Measurements from ENCODE around the gene ATRNL1.
A peak's percentile ranks its signal among the peaks of the same experiment; 100 is the strongest.
"Not testable (repeated sequence)": the region's sequence is repeated elsewhere in the genome, so short reads cannot be mapped to it uniquely, and the experiment has no call there.

ATRNL1 gene

GRCh38 chr10:115295213-115295805 lies 202.1 kb downstream of the ATRNL1 start:
- H3K4me3 ChIP-seq (ENCODE audit: low read depth, low read length), result no peak overlapping the region
- DNase-seq (ENCODE audit: low read depth, low spot score), result no peak
- ChIA-PET POLR2A (no interaction called here), CTCF (no interaction called here)
- no peak for TF ChIP-seq CTCF (IDR thresholded peaks at IDR 0.05; ENCODE audit: insufficient read depth, low read length, missing control alignments)

- TF ChIP-seq CTCF (IDR thresholded peaks at IDR 0.05; ENCODE audit: insufficient read depth, low read length, missing control alignments), result no peak
- ChIA-PET CTCF (no interaction called here), POLR2A (no interaction called here)
- no peak overlapping the region for H3K4me3 ChIP-seq (ENCODE audit: low read depth, low read length)
- DNase-seq (ENCODE audit: low read depth, low spot score), result no peak
These were observed 206.9 kb downstream of the ATRNL1 start for GRCh38 chr10:115300080-115300479.

DNA sequence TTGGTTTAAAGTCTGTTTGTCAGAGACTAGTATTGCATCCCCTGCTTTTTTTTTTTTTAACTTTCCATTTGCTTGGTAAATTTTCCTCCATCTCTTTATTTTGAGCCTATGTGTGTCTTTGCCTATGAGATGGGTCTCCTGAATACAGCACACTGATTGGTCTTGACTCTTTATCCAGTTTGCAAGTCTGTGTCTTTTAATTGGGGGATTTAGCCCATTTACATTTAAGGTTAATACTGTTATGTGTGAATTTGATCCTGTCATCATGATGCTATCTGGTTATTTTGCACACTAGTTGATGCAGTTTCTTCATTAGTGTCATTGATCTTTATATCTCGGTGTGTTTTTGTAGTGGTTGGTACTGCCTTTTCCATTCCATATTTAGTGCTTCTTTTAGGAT lies 226.5 kb downstream of the ATRNL1 start:
- H3K4me3 ChIP-seq (ENCODE audit: low read depth, low read length); POLR2A ChIA-PET; CTCF ChIA-PET; DNase-seq (ENCODE audit: low read depth, low spot score): not testable (repeated sequence)

GRCh38 chr10:115321360-115321759 lies 228.2 kb downstream of the ATRNL1 start:
- POLR2A ChIA-PET, result no interaction called here
- TF ChIP-seq CTCF (IDR thresholded peaks at IDR 0.05; ENCODE audit: insufficient read depth, low read length, missing control alignments), result no peak
- CTCF ChIA-PET, result no interaction called here
- no peak overlapping the region for H3K4me3 ChIP-seq (ENCODE audit: low read depth, low read length)
- DNase-seq (ENCODE audit: low read depth, low spot score), result no peak

DNA sequence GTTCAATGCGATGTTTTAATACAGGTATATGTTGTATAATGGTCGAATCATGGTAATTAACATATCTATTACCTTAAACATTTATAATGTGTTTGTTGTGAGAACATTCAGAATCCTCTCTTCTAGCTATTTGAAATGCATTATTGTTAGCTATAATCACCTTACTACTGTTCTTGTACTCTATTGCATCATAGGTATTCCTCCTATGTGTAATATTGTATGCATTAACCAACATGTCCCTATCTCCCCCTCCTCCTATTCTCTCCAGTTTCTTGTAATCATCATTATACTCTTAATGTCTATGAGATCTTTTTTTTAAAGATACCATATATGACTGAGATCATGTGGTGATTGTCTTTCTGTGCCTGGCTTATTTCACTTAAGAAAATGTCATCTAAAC lies 235.2 kb downstream of the ATRNL1 start:
- no peak overlapping the region for H3K4me3 ChIP-seq (ENCODE audit: low read depth, low read length)
- POLR2A ChIA-PET, result no interaction called here
- DNase-seq (ENCODE audit: low read depth, low spot score), result no peak
- no peak for TF ChIP-seq CTCF (IDR thresholded peaks at IDR 0.05; ENCODE audit: insufficient read depth, low read length, missing control alignments)
- CTCF ChIA-PET, result no interaction called here

GRCh38 chr10:115335366-115335765 lies 242.2 kb downstream of the ATRNL1 start:
- POLR2A ChIA-PET, result no interaction called here
- TF ChIP-seq CTCF (IDR thresholded peaks at IDR 0.05; ENCODE audit: insufficient read depth, low read length, missing control alignments), result no peak
- H3K4me3 ChIP-seq (ENCODE audit: low read depth, low read length), result no peak overlapping the region
- CTCF ChIA-PET, result interaction anchor here (1.1 kb wide), 1 partner anchor 19 kb away, joined by 3 read pairs; no protein-coding TSS in a partner anchor
- no peak for DNase-seq (ENCODE audit: low read depth, low spot score)

DNA sequence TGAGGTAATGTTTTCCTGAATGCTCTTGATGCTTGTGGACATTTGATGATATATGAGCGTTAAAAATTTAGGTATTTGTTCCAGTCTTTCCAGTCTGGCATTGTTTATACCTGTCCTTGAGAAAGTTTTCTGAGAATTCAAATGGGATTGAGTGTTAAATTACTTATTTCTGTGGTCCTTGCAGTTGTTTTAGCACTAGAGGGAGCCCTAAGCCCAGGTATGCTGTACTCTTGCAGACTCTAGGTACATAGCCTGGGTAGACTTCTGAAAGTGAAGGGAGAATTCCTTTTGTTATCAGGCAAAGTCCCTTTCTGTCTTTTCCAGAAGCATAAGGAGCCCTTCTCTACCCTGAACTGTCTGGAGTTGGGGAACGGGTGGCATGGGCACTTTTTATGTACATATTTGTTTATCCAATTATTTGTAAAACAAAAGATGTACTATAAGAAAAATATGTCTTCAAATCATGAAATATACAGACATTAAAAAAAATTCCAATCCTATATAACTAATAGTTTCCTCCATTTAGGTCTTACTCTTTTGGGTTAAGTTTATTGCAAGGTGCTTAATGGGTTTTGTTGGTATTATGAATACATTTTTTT lies 262.1 kb downstream of the ATRNL1 start:
- peak; percentile 58 for TF ChIP-seq CTCF (IDR thresholded peaks at IDR 0.05; ENCODE audit: insufficient read depth, low read length, missing control alignments)
- no peak overlapping the region for H3K4me3 ChIP-seq (ENCODE audit: low read depth, low read length)
- CTCF ChIA-PET, result interaction anchor here (1.0 to 1.1 kb wide), 2 partner anchors 956 to 1133 kb away, joined by 3 to 4 read pairs; no protein-coding TSS in a partner anchor
- POLR2A ChIA-PET, result no interaction called here
- peak; percentile 23 for DNase-seq (ENCODE audit: low read depth, low spot score)

- CTCF ChIA-PET; DNase-seq (ENCODE audit: low read depth, low spot score); H3K4me3 ChIP-seq (ENCODE audit: low read depth, low read length); POLR2A ChIA-PET: not testable (repeated sequence)
These were observed 274.8 kb downstream of the ATRNL1 start for GRCh38 chr10:115367920-115368319.
